ENCODE results near the gene SYT8. TPM values are rescaled to one million over a fixed set of nuclear protein-coding genes. Genes with fewer than 3 reads are reported as not detected.

The SYT8 gene
- total RNA-seq, 1 donor from 2014 or later = not detected

DNA sequence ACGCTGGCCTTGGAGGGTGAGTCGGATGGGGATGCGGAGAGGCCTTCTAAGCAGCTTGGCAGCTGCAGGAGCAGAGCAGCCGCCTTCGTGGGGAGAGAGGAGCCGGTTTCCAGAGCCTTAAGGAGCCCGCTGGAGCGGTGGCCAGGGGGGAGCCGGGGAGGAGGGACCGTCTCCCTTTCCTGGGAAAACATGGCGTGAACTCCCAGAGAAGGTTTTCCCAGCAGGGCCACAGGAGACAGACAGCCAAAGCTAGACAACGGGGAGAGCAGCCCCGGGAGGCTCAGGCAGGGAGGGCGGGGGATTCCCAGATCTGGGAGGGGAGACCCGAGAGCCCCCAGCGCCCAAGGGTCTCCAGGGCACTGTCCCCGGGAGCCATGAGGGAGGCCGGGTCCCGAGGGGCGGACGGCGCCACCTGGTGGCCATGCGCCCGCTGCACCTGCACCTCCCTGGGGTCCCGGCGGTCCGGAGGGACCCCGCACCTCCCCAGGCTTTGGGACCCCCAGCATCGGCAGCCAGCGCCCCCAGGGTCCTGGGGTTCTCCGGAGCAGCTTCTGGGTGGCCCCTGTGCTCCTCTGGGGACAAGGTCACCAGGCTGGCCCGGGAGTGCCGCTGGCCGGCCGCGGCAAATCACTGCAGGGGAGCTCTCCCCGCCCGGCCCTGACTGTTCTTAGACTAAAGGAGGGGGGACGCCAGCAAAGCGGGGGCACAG is 2.4 kb upstream of the SYT8 start:
- Mint-ChIP-seq H3K4me3 (no peak overlapping the region), H3K27ac (no peak overlapping the region), H3K4me1 (no peaks in the 10 kb centered on the region), H3K9me3 (no peaks in the 10 kb centered on the region), H3K36me3 (ENCODE audit: low read depth) (no peaks in the 10 kb centered on the region), H3K27me3 (peaks cover 3% of the 10 kb centered on the region)
- peak; percentile 91 for DNase-seq
- intact Hi-C loops (cut with micrococcal nuclease) = loop anchor here (1.0 kb wide), 2 partner anchors 138 to 180 kb away; no protein-coding TSS in a partner anchor

DNA sequence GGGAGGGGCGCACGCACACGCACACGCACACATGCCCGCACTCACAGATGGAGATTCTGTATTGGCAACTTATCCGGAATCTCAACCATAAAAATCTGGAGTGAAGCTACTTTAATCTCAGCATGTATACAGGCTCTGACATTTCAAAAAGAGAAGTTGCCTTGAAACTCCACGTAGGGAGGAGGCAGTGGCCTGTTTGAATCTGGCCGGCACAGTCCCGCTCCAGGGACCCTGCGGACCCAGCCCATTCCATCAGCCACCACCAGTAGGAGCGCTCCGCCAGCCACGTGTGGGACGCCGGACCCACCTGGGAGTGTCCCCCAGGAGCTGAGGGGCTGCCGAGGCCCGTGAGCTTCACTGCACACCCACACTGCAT is 1.9 kb upstream of the SYT8 start:
- no peak for DNase-seq
- H3K27me3 Mint-ChIP-seq = peaks cover 3% of the 10 kb centered on the region
- H3K9me3 Mint-ChIP-seq = no peaks in the 10 kb centered on the region
- H3K36me3 Mint-ChIP-seq (ENCODE audit: low read depth) = no peaks in the 10 kb centered on the region
- intact Hi-C loops (cut with micrococcal nuclease) = loop anchor here (1.0 kb wide), 2 partner anchors 139 to 181 kb away; no protein-coding TSS in a partner anchor
- H3K4me1 Mint-ChIP-seq = no peaks in the 10 kb centered on the region
- H3K4me3 Mint-ChIP-seq = no peak overlapping the region
- no peak overlapping the region for H3K27ac Mint-ChIP-seq

DNA sequence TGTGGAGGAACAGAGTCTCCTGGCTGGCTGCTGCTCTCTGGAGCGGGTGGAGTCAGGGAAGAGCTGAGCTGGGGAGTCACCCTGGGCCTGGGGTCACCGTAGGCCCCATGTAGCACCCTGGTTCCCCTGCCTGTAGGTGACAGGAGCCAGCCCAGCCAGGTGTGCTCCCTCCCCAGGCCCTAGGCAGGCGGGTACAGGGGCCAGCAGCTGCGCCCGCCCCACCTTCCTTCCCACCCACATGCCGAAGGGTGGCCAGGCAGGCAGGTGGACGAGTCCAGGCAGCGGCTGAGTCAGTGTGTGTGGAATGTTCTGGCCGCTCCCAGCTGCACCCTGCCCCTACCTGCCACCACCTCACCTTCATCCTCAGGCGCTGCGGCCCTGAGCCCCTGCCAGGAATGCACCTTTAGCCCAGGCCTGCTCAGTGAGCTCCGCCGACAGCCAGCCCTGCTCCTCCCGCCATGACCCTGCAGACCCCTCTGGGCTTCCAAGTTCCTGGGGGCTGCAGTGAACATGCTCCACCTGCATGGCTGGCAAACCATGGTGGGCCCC is 654 bp upstream of the SYT8 start:
- no peak overlapping the region for H3K27ac Mint-ChIP-seq
- no peaks in the 10 kb centered on the region for H3K4me1 Mint-ChIP-seq
- no peak overlapping the region for H3K4me3 Mint-ChIP-seq
- H3K9me3 Mint-ChIP-seq = no peaks in the 10 kb centered on the region
- H3K27me3 Mint-ChIP-seq = peaks cover 3% of the 10 kb centered on the region
- H3K36me3 Mint-ChIP-seq (ENCODE audit: low read depth) = no peaks in the 10 kb centered on the region
- intact Hi-C loops (cut with micrococcal nuclease) = no loop called here
- no peak for DNase-seq

DNA sequence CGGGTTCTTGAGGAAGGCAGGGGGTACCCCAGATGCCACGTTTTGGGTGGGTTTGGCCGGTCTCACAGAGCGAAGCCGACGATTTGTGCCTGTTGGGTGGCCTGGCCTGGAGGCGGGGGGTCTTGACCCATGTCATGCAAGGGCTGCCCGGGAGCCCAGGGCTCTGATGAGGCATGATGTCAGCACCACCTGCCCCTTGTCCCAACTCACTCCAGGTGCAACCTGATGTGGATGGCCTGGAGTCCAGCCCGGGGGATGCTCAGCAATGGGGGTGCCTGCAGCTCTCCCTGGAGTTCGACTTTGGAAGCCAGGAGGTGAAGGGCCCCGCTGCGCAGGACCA is 851 bp downstream of the SYT8 start:
- H3K27me3 Mint-ChIP-seq = peaks cover 3% of the 10 kb centered on the region
- H3K27ac Mint-ChIP-seq = no peak overlapping the region
- DNase-seq = no peak
- H3K4me3 Mint-ChIP-seq = no peak overlapping the region
- intact Hi-C loops (cut with micrococcal nuclease) = loop anchor here (2.0 kb wide), 1 partner anchor 53 kb away; no protein-coding TSS in a partner anchor
- H3K4me1 Mint-ChIP-seq = peaks cover 5% of the 10 kb centered on the region
- H3K36me3 Mint-ChIP-seq (ENCODE audit: low read depth) = no peaks in the 10 kb centered on the region
- H3K9me3 Mint-ChIP-seq = no peaks in the 10 kb centered on the region

DNA sequence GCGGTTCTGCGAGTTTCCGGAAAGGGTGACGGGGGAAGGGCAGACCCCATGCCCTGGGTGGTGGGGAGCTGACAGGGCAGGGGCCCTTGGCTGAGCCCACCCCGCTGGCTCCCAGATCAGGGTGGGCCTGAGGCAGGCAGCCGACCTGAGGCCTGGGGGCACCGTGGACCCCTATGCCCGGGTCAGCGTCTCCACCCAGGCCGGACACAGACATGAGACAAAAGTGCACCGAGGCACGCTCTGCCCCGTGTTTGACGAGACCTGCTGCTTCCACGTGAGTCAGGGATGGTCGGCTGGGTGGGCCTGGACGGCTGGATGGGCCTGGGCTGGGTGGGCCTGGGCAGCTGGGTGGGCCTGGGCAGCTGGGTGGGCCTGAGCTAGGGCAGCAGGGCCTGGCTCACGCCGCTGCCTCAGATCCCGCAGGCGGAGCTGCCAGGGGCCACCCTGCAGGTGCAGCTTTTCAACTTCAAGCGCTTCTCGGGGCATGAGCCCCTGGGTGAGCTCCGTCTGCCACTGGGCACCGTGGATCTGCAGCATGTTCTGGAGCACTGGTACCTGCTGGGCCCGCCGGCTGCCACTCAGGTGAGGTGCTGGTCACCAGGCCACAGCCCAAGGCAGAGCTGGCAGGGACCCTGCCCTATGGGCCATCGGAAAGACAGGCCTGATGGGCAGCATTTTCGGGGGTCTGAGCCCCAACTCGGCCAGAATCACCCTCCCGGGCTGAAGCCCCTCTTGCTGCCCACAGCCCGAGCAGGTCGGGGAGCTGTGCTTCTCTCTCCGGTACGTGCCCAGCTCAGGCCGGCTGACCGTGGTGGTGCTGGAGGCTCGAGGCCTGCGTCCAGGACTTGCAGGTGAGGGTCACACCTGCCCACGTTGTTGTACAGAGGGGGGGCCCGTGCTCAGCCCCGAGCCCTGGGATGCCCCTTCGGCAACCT is 1.5 kb downstream of the SYT8 start:
- intact Hi-C loops (cut with micrococcal nuclease) = loop anchor here (2.0 kb wide), 1 partner anchor 53 kb away; no protein-coding TSS in a partner anchor
- H3K27ac Mint-ChIP-seq = no peak overlapping the region
- no peak for DNase-seq
- H3K9me3 Mint-ChIP-seq = no peaks in the 10 kb centered on the region
- H3K4me3 Mint-ChIP-seq = no peak overlapping the region
- peaks cover 5% of the 10 kb centered on the region for H3K4me1 Mint-ChIP-seq
- H3K27me3 Mint-ChIP-seq = peaks cover 3% of the 10 kb centered on the region
- H3K36me3 Mint-ChIP-seq (ENCODE audit: low read depth) = no peaks in the 10 kb centered on the region

DNA sequence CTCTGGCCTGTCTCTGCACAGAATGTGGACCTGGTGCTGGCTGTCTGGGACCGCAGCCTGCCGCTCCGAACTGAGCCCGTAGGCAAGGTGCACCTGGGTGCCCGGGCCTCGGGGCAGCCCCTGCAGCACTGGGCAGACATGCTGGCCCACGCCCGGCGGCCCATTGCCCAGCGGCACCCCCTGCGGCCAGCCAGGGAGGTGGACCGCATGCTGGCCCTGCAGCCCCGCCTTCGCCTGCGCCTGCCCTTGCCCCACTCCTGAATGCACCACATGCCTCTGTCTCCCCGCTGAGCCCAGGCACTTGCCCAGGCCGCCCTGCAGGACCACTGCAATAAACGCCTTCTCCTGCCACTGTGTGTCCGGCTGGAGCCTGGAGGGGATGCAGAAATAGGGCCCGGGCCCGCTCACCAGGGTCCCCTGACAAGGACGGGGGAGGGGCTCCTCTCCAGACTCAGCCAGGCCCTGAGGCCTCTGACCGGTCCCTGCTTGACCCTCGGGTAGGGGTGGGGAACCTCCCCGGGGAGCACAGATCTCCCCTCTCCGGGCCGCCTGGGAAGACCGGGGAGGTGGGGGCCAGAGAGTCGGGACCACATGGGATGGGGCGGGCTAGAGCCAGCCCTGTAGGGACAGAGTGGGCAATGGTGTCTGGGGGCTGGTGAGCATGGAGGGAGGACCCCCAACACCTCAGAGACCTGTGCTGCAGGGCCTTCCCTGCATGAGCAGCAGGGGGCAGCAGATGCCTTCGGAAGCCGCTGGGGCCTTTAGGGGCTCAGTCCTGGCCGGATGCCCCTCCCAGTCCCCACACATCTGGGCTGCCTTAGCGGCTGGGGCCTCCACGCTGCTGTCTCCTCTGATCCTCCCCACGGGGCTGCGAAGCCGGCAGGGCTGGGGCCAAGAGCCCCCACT is 2.6 kb downstream of the SYT8 start:
- H3K27ac Mint-ChIP-seq = no peak overlapping the region
- peak; percentile 93 for DNase-seq
- peaks cover 3% of the 10 kb centered on the region for H3K27me3 Mint-ChIP-seq
- intact Hi-C loops (cut with micrococcal nuclease) = loop anchor here (1.0 to 2.0 kb wide), 2 partner anchors 51 to 81 kb away; no protein-coding TSS in a partner anchor
- H3K4me1 Mint-ChIP-seq = peaks cover 5% of the 10 kb centered on the region
- no peak overlapping the region for H3K4me3 Mint-ChIP-seq
- H3K36me3 Mint-ChIP-seq (ENCODE audit: low read depth) = no peaks in the 10 kb centered on the region
- no peaks in the 10 kb centered on the region for H3K9me3 Mint-ChIP-seq

DNA sequence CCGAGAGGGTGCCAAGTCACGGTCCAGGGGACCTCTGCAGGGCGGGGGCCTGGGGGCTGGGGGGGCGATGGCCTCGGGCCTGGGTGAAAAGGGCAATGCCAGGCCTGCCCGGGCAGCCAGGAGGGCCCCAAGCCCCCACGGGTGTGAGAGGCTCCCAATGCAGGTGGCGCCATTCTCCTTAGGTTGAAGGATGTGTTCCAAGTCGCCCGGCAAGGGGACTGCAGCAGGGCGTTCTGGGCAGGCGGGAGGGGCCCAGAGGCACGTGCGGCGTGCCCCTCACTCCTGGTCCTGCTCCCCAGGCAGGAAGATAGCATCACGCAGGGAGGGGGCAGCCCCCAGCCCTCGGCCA is 3.3 kb downstream of the SYT8 start:
- no peak for DNase-seq
- Mint-ChIP-seq H3K36me3 (ENCODE audit: low read depth) (no peaks in the 10 kb centered on the region), H3K9me3 (no peaks in the 10 kb centered on the region), H3K4me1 (peaks cover 7% of the 10 kb centered on the region), H3K27ac (no peak overlapping the region), H3K4me3 (no peak overlapping the region), H3K27me3 (peaks cover 3% of the 10 kb centered on the region)
- intact Hi-C loops (cut with micrococcal nuclease) = no loop called here

DNA sequence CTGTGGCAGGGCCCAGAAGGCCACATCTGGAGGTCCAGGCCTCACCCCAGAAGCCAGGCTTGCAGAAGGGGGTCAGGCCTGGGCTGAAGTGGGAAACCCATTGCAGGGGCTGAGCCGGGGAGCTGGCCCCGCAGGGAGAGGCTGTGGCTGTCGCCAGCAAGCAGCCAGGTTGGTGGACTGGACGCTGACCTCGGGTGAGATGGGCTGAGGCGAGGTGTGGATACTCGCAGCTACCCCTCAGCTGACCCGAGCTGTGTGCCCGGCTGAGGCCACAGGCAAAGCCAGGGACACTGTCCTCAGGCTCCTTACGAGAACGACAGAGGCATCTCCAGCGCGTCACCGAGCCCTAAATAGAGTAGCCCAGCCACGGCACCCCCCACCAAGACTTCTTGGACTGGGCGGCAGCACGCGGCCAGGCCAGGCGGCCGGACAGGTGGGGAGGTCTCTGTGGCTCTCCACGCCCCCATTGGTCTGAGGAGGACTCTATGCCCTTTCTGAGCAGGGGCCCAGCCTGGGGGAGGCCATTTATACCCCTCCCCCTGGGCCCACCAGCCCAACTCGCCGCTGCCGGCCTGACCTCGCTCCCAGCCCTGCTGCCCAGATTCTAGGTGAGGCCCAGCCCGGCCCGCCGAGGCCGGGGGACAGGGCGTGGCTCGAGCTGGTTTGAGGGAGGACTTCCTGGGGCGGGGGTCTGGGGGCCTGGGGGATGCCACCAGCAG is 3.8 kb downstream of the SYT8 start, which contains the start of gene TNNI2:
Gene TNNI2, plus strand, starts transcription at position 556 of the 719 bp plus-strand sequence. CDS start 716 bp downstream, outside the sequence.
- Mint-ChIP-seq H3K4me3 (no peak within 1 kb of the TSS), H3K27me3 (no peaks in the 10 kb centered on the region), H3K9me3 (no peaks in the 10 kb centered on the region), H3K36me3 (ENCODE audit: low read depth) (no peaks in the 10 kb centered on the region), H3K27ac (peak within 1 kb of the TSS; percentile 37), H3K4me1 (peaks cover 12% of the 10 kb centered on the region)
- DNase-seq = no peak
- intact Hi-C loops (cut with micrococcal nuclease) = no loop called here

DNA sequence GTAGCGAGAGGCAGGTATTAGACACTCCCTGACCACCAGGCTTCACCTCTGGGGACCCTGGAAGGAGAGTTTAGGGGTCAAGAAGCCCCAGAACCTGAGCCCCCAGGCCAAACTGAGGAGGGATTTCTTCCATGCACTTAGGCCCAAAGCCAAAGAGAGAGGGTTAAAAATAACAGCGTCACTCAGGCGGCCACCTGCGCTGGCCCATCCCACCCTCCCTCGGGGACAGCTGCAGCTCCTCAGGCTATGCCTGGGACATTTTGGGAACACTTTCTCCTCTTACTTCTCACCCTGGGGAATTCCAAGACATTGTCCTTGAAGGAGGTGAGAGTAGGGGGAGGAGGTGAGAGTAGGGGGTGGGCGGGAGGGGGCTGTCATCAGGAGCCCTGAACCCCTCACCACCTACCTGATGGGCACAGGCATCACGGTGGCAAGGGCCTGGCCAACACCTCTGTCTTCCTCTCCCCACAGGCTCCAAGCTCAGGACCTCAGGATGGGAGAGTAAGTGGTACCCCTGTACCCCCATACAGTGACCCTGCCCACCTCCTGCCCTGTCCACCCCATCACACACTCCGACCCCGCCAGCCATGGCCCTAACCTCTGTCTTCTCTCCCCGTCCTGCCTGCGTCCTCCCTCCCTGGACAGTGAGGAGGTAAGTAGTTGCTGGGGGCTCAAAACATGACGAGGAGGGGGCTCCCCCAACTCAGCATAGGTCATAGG is 4.6 kb downstream of the SYT8 start:
- H3K36me3 Mint-ChIP-seq (ENCODE audit: low read depth) = no peaks in the 10 kb centered on the region
- H3K27ac Mint-ChIP-seq = peak overlapping the region; percentile 37
- no peaks in the 10 kb centered on the region for H3K27me3 Mint-ChIP-seq
- intact Hi-C loops (cut with micrococcal nuclease) = no loop called here
- H3K4me3 Mint-ChIP-seq = no peak overlapping the region
- no peaks in the 10 kb centered on the region for H3K9me3 Mint-ChIP-seq
- no peak for DNase-seq
- peaks cover 19% of the 10 kb centered on the region for H3K4me1 Mint-ChIP-seq

DNA sequence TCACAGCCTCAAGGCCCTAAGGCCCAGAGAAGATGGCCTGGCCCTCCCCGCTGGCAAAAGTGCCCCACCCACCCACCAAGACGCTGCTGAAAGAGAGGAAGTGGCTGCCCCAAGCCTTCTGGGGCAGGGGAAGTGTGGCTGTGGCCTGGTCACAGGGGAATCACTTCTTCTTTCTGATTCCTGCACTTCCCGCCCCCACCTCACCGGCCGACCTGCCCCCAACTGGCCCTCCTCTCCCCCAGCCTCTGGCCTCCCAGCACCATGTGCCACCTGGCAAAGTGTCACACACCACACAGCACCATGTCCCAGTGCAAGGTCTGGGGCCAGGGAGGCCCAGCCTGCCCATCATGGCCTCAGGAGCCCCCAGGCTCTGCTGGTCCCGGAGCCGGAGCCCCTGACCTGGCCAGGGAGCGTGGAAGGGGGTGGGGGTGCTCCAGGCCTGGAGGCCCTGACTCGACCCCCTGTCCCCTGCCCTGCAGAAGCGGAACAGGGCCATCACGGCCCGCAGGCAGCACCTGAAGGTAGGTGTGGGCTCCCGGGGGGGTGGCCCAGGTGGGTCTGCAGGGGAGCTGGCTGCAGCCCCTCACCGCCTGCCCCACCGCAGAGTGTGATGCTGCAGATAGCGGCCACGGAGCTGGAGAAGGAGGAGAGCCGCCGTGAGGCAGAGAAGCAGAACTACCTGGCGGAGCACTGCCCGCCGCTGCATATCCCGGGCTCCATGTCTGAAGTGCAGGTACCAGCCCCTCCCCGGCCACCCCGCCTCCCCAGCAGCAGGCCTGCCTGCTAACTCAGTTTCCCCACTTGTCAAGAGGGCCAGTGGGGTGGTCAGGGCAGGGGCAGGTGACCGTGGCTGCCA is 5.4 kb downstream of the SYT8 start:
- Mint-ChIP-seq H3K36me3 (ENCODE audit: low read depth) (no peaks in the 10 kb centered on the region), H3K27ac (peak overlapping the region; percentile 37), H3K4me3 (no peak overlapping the region), H3K4me1 (peaks cover 26% of the 10 kb centered on the region), H3K9me3 (no peaks in the 10 kb centered on the region), H3K27me3 (peaks cover under 1% of the 10 kb centered on the region)
- intact Hi-C loops (cut with micrococcal nuclease) = no loop called here
- DNase-seq = no peak

DNA sequence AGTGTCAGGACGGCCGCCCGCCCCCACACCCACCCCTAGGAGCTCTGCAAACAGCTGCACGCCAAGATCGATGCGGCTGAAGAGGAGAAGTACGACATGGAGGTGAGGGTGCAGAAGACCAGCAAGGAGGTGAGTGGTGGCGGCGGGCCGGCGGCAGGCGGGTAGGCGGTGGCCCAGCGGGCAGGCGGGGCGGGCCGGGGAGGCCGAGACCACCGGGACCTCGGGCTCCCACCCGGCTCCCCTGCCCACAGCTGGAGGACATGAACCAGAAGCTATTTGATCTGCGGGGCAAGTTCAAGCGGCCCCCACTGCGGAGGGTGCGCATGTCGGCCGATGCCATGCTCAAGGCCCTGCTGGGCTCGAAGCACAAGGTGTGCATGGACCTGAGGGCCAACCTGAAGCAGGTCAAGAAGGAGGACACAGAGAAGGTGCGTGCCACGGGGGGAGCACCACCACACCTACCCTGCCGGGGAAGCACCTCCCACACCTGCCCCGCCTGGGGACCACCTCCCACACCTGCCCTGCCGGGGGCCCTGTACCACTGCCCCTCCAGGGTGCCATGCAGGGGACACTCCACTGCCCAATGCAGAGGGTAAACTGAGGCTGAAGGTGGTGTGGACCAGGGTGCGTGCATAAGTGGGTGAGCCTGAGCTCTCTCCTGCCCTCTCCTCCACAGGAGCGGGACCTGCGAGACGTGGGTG is 6.1 kb downstream of the SYT8 start:
- Mint-ChIP-seq H3K36me3 (ENCODE audit: low read depth) (no peaks in the 10 kb centered on the region), H3K27me3 (peaks cover 2% of the 10 kb centered on the region), H3K9me3 (no peaks in the 10 kb centered on the region), H3K4me3 (no peak overlapping the region), H3K4me1 (peaks cover 33% of the 10 kb centered on the region), H3K27ac (no peak overlapping the region)
- no peak for DNase-seq
- intact Hi-C loops (cut with micrococcal nuclease) = no loop called here
